Measurements from ENCODE around the gene NTF4. TPM values are rescaled to one million over a fixed set of nuclear protein-coding genes. Genes with fewer than 3 reads are reported as not detected.
"Not testable (repeated sequence)": the region's sequence is repeated elsewhere in the genome, so short reads cannot be mapped to it uniquely, and the experiment has no call there.

Gene NTF4
- total and polyA plus RNA-seq, 2 donors, result 2.5 to 4.1 TPM

DNA sequence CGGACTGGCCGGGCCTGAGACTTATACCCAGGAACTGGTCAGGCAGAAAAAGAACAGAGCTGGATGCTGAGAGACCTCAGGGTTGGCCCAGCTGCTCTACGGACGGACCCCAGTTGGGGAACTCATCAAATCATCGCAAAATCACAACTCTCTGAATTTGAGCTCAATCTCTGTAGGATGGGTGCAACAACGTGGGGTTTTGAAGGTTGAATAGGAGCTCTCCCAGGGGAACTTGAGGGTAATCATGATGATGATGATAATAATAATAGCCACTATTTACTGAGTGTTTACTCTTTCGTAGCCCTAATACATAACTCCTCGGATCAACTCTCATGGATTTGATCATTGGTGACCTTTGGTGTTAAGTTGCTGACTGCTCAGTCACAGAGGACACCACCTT is 34.3 kb downstream of the NTF4 start:
- H3K27ac ChIP-seq (ENCODE audit: low read depth); H3K4me1 ChIP-seq (ENCODE audit: insufficient read depth); DNase-seq (ENCODE audit: extremely low spot score); H3K36me3 ChIP-seq (ENCODE audit: insufficient read depth); H3K4me3 ChIP-seq (ENCODE audit: low read depth, low read length): not testable (repeated sequence)
- WGBS, result 91% methylated on average over 6 of the region's 8 CpGs

GRCh38 chr19:49029749-49030148 is 34.9 kb downstream of the NTF4 start:
- WGBS, result 83% methylated on average over 14 of the region's 14 CpGs
- DNase-seq (ENCODE audit: extremely low spot score), result not testable (repeated sequence)

DNA sequence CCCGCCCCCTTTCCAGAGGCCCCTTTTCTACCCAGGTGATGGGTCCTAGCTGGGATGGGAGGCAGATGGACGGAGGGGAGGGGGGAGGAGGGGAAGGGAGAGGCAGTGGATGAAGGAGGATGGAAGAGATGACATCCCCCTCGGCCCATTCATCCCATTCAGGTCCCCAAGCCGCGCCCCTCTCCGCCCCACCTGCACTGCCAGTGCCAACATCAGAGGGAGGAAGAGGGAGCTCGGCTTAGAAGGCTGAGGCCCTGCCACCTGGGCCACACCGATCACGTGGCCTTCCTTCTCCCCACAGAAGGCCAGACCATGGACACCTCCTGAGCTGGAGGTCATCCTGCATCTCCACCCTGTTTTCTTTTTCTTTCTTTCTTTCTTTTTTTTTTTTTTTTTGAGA is 35.9 kb downstream of the NTF4 start:
- not testable (repeated sequence) for DNase-seq (ENCODE audit: extremely low spot score); H3K36me3 ChIP-seq (ENCODE audit: insufficient read depth); H3K27ac ChIP-seq (ENCODE audit: low read depth); H3K4me1 ChIP-seq (ENCODE audit: insufficient read depth); H3K4me3 ChIP-seq (ENCODE audit: low read depth, low read length)
- 74% methylated on average over 9 of the region's 9 CpGs for WGBS

More at GRCh38 chr19:49029749-49030148, 34.9 kb downstream of the NTF4 start:
- H3K36me3 ChIP-seq (ENCODE audit: insufficient read depth); H3K4me1 ChIP-seq (ENCODE audit: insufficient read depth); H3K4me3 ChIP-seq (ENCODE audit: low read depth, low read length); H3K27ac ChIP-seq (ENCODE audit: low read depth): not testable (repeated sequence)

GRCh38 chr19:49025599-49025998 is 39.0 kb downstream of the NTF4 start:
- not testable (repeated sequence) for DNase-seq (ENCODE audit: extremely low spot score); H3K27ac ChIP-seq (ENCODE audit: low read depth); H3K36me3 ChIP-seq (ENCODE audit: insufficient read depth); H3K4me3 ChIP-seq (ENCODE audit: low read depth, low read length); H3K4me1 ChIP-seq (ENCODE audit: insufficient read depth)
- 75% methylated on average over 23 of the region's 23 CpGs for WGBS

DNA sequence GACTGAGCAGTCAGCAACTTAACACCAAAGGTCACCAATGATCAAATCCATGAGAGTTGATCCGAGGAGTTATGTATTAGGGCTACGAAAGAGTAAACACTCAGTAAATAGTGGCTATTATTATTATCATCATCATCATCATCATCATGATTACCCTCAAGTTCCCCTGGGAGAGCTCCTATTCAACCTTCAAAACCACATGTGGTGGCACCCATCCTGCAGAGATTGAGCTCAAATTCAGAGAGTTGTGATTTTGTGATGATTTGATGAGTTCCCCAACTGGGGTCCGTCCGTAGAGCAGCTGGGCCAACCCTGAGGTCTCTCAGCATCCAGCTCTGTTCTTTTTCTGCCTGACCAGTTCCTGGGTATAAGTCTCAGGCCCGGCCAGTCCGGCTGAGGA is 39.5 kb downstream of the NTF4 start:
- H3K27ac ChIP-seq (ENCODE audit: low read depth); H3K36me3 ChIP-seq (ENCODE audit: insufficient read depth); H3K4me3 ChIP-seq (ENCODE audit: low read depth, low read length); H3K4me1 ChIP-seq (ENCODE audit: insufficient read depth); DNase-seq (ENCODE audit: extremely low spot score): not testable (repeated sequence)
- WGBS, result 89% methylated on average over 4 of the region's 6 CpGs

- H3K4me3 ChIP-seq (ENCODE audit: low read depth, low read length); H3K4me1 ChIP-seq (ENCODE audit: insufficient read depth); DNase-seq (ENCODE audit: extremely low spot score); H3K27ac ChIP-seq (ENCODE audit: low read depth); H3K36me3 ChIP-seq (ENCODE audit: insufficient read depth): not testable (repeated sequence)
- WGBS, result 63% methylated on average over 11 of the region's 15 CpGs
Observed at GRCh38 chr19:49024233-49024632, 40.4 kb downstream of the NTF4 start, which contains the start of gene CGB3. CGB3 (minus strand) TSS chr19:49024333; CDS start chr19:49023971, 362 bp downstream.

DNA sequence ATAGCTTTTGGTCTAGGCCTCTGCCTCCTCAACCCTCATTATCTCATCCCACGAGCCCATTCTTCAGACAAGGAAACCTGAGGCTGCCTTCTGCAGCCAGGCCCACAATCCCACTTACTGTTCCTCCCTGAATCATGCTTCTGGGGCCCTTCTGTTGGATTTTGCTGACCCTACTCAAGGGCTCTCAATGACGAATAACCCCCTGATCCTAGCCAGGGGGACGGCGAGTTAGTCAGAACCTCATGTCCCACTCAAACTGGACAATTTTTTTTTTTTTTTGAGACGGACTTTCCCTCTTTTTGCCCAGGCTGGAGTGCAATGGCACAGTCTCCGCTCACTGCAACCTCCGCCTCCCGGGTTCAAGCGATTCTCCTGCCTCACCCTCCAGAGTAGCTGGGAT is 42.5 kb downstream of the NTF4 start:
- no peaks in the 10 kb centered on the region for H3K4me1 ChIP-seq (ENCODE audit: insufficient read depth)
- no peaks in the 10 kb centered on the region for H3K36me3 ChIP-seq (ENCODE audit: insufficient read depth)
- no peak for DNase-seq (ENCODE audit: extremely low spot score)
- no peak overlapping the region for H3K27ac ChIP-seq (ENCODE audit: low read depth)
- H3K4me3 ChIP-seq (ENCODE audit: low read depth, low read length), result no peak overlapping the region
- WGBS, result 94% methylated on average over 9 of the region's 9 CpGs

- no peak for DNase-seq (ENCODE audit: extremely low spot score)
- Histone ChIP-seq H3K36me3 (ENCODE audit: insufficient read depth) (no peaks in the 10 kb centered on the region), H3K4me3 (ENCODE audit: low read depth, low read length) (no peak overlapping the region), H3K4me1 (ENCODE audit: insufficient read depth) (no peaks in the 10 kb centered on the region), H3K27ac (ENCODE audit: low read depth) (no peak overlapping the region)
- 35% methylated on average over 16 of the region's 16 CpGs for WGBS
Observed at GRCh38 chr19:49020931-49021895, 43.4 kb downstream of the NTF4 start.

DNA sequence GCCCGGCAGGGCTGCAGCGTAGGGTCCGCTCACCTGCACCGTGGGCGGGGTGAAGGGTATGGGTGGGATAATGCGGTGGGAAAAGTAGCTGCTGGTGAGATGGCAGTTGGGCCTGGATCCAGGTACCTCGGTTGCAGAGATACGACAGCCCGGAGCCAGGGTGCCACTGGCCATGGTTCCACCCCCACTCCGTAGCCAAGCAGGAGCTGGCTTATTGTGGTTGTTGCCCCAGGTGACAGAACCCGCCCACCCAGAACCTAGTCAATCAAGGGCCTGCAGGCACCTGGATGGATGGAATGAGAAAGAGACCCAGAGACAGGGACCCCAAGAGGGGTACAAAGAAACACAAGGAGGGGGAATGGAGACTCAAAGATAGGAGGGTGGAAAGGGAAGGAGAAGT is 44.3 kb downstream of the NTF4 start:
- 79% methylated on average over 11 of the region's 11 CpGs for WGBS
- Histone ChIP-seq H3K36me3 (ENCODE audit: insufficient read depth) (peaks cover 2% of the 10 kb centered on the region), H3K27ac (ENCODE audit: low read depth) (no peak overlapping the region), H3K4me1 (ENCODE audit: insufficient read depth) (no peaks in the 10 kb centered on the region), H3K4me3 (ENCODE audit: low read depth, low read length) (no peak overlapping the region)
- DNase-seq (ENCODE audit: extremely low spot score), result no peak

- 21% methylated on average over 41 of the region's 41 CpGs for WGBS
- DNase-seq (ENCODE audit: extremely low spot score), result no peak
Observed at GRCh38 chr19:49019242-49019932, 45.2 kb downstream of the NTF4 start.

GRCh38 chr19:49018388-49019241 is 46.0 kb downstream of the NTF4 start:
- H3K4me3 ChIP-seq (ENCODE audit: low read depth, low read length), result peak overlapping the region; percentile 44
- not testable (repeated sequence) for H3K4me1 ChIP-seq (ENCODE audit: insufficient read depth)
- 4% methylated on average over 50 of the region's 50 CpGs for WGBS

More at GRCh38 chr19:49019242-49019932, 45.2 kb downstream of the NTF4 start:
- peaks cover 2% of the 10 kb centered on the region for H3K36me3 ChIP-seq (ENCODE audit: insufficient read depth)
- peak overlapping the region; percentile 14 for H3K4me3 ChIP-seq (ENCODE audit: low read depth, low read length)
- no peaks in the 10 kb centered on the region for H3K4me1 ChIP-seq (ENCODE audit: insufficient read depth)
- no peak overlapping the region for H3K27ac ChIP-seq (ENCODE audit: low read depth)

DNA sequence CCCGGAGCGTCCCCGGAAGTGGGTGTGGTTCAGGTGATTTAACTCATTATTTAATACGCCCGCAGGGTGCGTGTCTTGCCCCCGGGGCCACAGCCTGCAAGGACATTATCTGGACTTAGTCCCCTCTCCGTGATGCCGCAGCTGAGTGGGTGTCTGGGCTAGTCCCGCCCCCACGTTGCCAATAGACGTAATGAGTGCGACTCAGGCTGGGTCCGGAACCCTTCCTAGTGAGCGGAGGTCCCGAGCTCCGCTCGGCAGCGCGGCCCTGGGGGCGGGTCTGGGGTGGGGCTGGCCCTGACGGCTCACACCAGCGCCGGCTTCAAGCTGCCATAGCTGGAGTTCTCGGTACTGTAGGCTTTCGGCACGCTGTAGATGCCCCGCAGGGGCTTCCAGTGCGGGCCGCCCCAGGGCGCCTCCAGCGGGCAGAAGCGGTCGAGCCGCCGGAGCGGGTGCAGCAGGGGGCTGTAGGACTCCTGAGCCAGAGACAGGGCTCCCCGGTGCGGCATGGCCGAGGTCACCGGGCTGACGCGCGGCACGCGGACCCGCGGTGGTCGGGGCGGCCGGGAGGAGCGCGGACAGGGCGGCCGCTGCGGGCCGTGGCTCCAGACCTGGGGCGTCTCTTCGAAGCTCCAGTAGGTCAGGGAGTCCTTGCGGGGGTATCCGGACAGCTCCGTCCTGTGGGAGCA is 46.8 kb downstream of the NTF4 start:
- Histone ChIP-seq H3K4me3 (ENCODE audit: low read depth, low read length) (peak overlapping the region; percentile 44), H3K36me3 (ENCODE audit: insufficient read depth) (peaks cover 2% of the 10 kb centered on the region), H3K4me1 (ENCODE audit: insufficient read depth) (no peaks in the 10 kb centered on the region), H3K27ac (ENCODE audit: low read depth) (no peak overlapping the region)
- DNase-seq (ENCODE audit: extremely low spot score), result no peak
- 1% methylated on average over 62 of the region's 62 CpGs for WGBS

More at GRCh38 chr19:49018388-49019241, 46.0 kb downstream of the NTF4 start:
- H3K27ac ChIP-seq (ENCODE audit: low read depth); DNase-seq (ENCODE audit: extremely low spot score); H3K36me3 ChIP-seq (ENCODE audit: insufficient read depth): not testable (repeated sequence)

All from urinary bladder (tissue), 4 donors.